SK-N-SH (cell line): ENCODE results near the gene CA10.

ENCODE experiments used
- EZH2phosphoT487 ChIP-seq: fragments of 200-600 bp; sonication (generic); IDR thresholded peaks from 2 replicates; pipeline ENCODE4 v1.6.1; 2017; ENCODE audit warnings: low read depth, mixed run types, mild to moderate bottlenecking, antibody characterized with exemption, moderate library complexity, borderline replicate concordance
- FOXM1 ChIP-seq: IDR thresholded peaks from 2 replicates; pipeline ENCODE4 v1.4.0; 2012; ENCODE audit warnings: low read depth, mild to moderate bottlenecking
- JUND ChIP-seq: IDR thresholded peaks from 2 replicates; pipeline ENCODE4 v1.4.0; 2012
- POLR2AphosphoS5 ChIP-seq: IDR thresholded peaks from 2 replicates; pipeline ENCODE4 v1.6.1; 2012; ENCODE audit warnings: low read depth, low read length
- SMC3 ChIP-seq: IDR thresholded peaks from 2 replicates; pipeline ENCODE4 v1.6.1; 2012; ENCODE audit warnings: low read depth, low read length, improper control_type of control experiment
- YY1 ChIP-seq: IDR thresholded peaks from 2 replicates; pipeline ENCODE4 v1.4.0; 2012; ENCODE audit warnings: low read depth, mild to moderate bottlenecking
- TF ChIP-seq, protein P1 (sequence below): fragments of 200-600 bp; sonication (generic); IDR thresholded peaks from 2 replicates; pipeline ENCODE4 v1.6.1; 2017; ENCODE audit warnings: antibody characterized with exemption, mild to moderate bottlenecking, moderate library complexity
- TF ChIP-seq, protein P2 (sequence below): IDR thresholded peaks from 2 replicates; pipeline ENCODE4 v1.6.1; 2012; ENCODE audit warnings: mild to moderate bottlenecking, low read depth, low read length, moderate library complexity
- TF ChIP-seq, protein P3 (sequence below): IDR thresholded peaks from 2 replicates; pipeline ENCODE4 v1.4.0; 2012; ENCODE audit warnings: low read depth

DNA sequence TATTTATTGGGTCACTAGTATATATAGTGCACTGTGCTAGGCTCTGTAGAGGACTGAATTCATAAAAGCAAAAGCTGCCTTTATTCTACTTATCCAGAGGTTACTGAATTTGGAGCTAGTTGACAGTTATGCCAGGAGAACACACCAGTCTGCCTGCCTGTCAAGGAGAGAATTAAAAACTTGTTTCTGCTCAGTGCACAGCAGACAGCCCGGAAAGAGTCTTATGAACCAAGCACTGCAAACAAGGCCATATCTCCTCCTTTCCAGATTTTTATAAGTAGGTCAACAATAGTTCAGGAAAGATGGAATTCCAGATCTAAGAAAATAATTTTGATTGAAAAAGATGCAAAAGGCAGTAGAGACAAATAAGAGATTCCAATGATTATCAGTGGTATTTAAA lies 267.8 kb downstream of the CA10 start:
- TF ChIP-seq EZH2phosphoT487: no peak
- TF ChIP-seq, protein P1, sequence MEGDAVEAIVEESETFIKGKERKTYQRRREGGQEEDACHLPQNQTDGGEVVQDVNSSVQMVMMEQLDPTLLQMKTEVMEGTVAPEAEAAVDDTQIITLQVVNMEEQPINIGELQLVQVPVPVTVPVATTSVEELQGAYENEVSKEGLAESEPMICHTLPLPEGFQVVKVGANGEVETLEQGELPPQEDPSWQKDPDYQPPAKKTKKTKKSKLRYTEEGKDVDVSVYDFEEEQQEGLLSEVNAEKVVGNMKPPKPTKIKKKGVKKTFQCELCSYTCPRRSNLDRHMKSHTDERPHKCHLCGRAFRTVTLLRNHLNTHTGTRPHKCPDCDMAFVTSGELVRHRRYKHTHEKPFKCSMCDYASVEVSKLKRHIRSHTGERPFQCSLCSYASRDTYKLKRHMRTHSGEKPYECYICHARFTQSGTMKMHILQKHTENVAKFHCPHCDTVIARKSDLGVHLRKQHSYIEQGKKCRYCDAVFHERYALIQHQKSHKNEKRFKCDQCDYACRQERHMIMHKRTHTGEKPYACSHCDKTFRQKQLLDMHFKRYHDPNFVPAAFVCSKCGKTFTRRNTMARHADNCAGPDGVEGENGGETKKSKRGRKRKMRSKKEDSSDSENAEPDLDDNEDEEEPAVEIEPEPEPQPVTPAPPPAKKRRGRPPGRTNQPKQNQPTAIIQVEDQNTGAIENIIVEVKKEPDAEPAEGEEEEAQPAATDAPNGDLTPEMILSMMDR: no peak
- no peak for TF ChIP-seq SMC3
- no peak for TF ChIP-seq YY1
- no peak for TF ChIP-seq POLR2AphosphoS5
- no peak for TF ChIP-seq FOXM1
- TF ChIP-seq, protein P2, sequence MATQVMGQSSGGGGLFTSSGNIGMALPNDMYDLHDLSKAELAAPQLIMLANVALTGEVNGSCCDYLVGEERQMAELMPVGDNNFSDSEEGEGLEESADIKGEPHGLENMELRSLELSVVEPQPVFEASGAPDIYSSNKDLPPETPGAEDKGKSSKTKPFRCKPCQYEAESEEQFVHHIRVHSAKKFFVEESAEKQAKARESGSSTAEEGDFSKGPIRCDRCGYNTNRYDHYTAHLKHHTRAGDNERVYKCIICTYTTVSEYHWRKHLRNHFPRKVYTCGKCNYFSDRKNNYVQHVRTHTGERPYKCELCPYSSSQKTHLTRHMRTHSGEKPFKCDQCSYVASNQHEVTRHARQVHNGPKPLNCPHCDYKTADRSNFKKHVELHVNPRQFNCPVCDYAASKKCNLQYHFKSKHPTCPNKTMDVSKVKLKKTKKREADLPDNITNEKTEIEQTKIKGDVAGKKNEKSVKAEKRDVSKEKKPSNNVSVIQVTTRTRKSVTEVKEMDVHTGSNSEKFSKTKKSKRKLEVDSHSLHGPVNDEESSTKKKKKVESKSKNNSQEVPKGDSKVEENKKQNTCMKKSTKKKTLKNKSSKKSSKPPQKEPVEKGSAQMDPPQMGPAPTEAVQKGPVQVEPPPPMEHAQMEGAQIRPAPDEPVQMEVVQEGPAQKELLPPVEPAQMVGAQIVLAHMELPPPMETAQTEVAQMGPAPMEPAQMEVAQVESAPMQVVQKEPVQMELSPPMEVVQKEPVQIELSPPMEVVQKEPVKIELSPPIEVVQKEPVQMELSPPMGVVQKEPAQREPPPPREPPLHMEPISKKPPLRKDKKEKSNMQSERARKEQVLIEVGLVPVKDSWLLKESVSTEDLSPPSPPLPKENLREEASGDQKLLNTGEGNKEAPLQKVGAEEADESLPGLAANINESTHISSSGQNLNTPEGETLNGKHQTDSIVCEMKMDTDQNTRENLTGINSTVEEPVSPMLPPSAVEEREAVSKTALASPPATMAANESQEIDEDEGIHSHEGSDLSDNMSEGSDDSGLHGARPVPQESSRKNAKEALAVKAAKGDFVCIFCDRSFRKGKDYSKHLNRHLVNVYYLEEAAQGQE: no peak
- no peak for TF ChIP-seq JUND
- TF ChIP-seq, protein P3, sequence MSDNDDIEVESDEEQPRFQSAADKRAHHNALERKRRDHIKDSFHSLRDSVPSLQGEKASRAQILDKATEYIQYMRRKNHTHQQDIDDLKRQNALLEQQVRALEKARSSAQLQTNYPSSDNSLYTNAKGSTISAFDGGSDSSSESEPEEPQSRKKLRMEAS: no peak
